SK-N-SH (cell line): Measurements from ENCODE around the gene EXOC3L1.
A peak's percentile ranks its signal among the peaks of the same experiment; 100 is the strongest.

Source experiments
- CTCF ChIP-seq: fragments of 200-600 bp; sonication (generic); IDR thresholded peaks from 2 replicates; pipeline ENCODE4 v1.6.1; 2017; ENCODE audit warnings: antibody characterized with exemption, mild to moderate bottlenecking, moderate library complexity
- FOXJ3 ChIP-seq: sonication (generic); formaldehyde crosslinking; IDR thresholded peaks from 2 replicates; pipeline ENCODE4 v1.5.1; 2020; ENCODE audit warnings: mild to moderate bottlenecking, missing genetic modification reagents
- IRF3 ChIP-seq: fragments of 150-350 bp; IDR thresholded peaks from 2 replicates; pipeline ENCODE4 v1.6.1; 2016; ENCODE audit warnings: mild to moderate bottlenecking, low read depth, low read length
- JUND ChIP-seq: IDR thresholded peaks from 2 replicates; pipeline ENCODE4 v1.4.0; 2012
- MAX ChIP-seq: IDR thresholded peaks from 2 replicates; pipeline ENCODE4 v1.4.0; 2012; ENCODE audit warnings: low read depth
- MXI1 ChIP-seq: IDR thresholded peaks from 2 replicates; pipeline ENCODE4 v1.6.1; 2012; ENCODE audit warnings: mild to moderate bottlenecking, low read depth, low read length, improper control_type of control experiment
- POLR2AphosphoS5 ChIP-seq: IDR thresholded peaks from 2 replicates; pipeline ENCODE4 v1.6.1; 2012; ENCODE audit warnings: low read depth, low read length
- REST ChIP-seq: IDR thresholded peaks from 2 replicates; pipeline ENCODE4 v1.6.1; 2012; ENCODE audit warnings: mild to moderate bottlenecking, low read depth, low read length, moderate library complexity
- TEAD4 ChIP-seq: IDR thresholded peaks from 2 replicates; pipeline ENCODE4 v1.4.0; 2012; ENCODE audit warnings: mild to moderate bottlenecking, borderline replicate concordance; ENCODE audit not compliant: insufficient read depth
- USF1 ChIP-seq: IDR thresholded peaks from 2 replicates; pipeline ENCODE4 v1.4.0; 2012; ENCODE audit warnings: low read depth, borderline replicate concordance
- YY1 ChIP-seq: IDR thresholded peaks from 2 replicates; pipeline ENCODE4 v1.4.0; 2012; ENCODE audit warnings: low read depth, mild to moderate bottlenecking

GRCh38 chr16:67173808-67174705 is 15.9 kb downstream of the EXOC3L1 start:
- TF ChIP-seq CTCF (no peak; the same call in 1 of the 2 replicates), YY1 (no peak), USF1 (peak; percentile 80), IRF3 (no peak), POLR2AphosphoS5 (no peak; the same call in 1 of the 2 replicates), MXI1 (peak; percentile 90), FOXJ3 (peak; percentile 63; the same call in 1 of the 2 replicates), REST (0 out of 2 replicates have a peak, but pooled peaks have one; percentile 12), MAX (no peak), TEAD4 (no peak), JUND (no peak)
